ENCODE data around the gene OR6A2.

Gene OR6A2

DNA sequence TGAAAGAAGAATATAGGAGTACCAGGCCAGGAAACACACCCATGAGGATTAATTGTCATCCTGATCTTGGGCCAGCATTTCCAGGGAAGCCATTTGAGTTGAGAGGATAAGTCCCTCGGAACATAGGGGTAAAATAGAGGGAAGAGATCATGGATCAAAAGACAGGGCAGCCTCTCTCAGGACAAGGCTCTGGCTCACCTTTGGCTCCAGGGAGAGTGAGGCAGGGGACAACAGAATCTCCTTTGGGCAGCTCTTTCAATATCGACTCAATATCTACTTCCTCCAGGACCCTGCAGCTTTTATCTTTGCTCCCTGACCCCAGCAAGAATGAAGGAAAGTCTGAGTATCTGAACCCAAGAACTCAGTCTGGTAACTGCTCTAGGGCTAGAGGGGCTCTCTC is 16.8 kb downstream of the OR6A2 start, which contains the start of gene OR2AG1:
Gene OR2AG1 (plus strand): TSS at position 301 of the 400 bp plus-strand sequence. CDS start 2,018 bp downstream, outside the sequence.
- Histone ChIP-seq H3K27me3 (ENCODE audit: control insufficient read depth, low read length) (no peaks in the 10 kb centered on the region), H3K9me2 (replicated peaks; ENCODE audit: control insufficient read depth, low read length) (no peaks in the 10 kb centered on the region), H4K20me1 (ENCODE audit: control insufficient read depth, insufficient read depth, low read depth, low read length) (no peaks in the 10 kb centered on the region), H3K79me2 (ENCODE audit: control insufficient read depth, low read length) (no peaks in the 10 kb centered on the region), H3K4me3 (ENCODE audit: low read length) (no peak within 1 kb of the TSS), H3K27ac (ENCODE audit: low read depth, low read length) (no peak within 1 kb of the TSS), H3K9me3 (ENCODE audit: control insufficient read depth, insufficient read depth, low read length) (no peaks in the 10 kb centered on the region), H3F3A (ENCODE audit: control insufficient read depth, insufficient read depth) (no peaks in the 10 kb centered on the region), H3K36me3 (ENCODE audit: control insufficient read depth, low read length) (no peaks in the 10 kb centered on the region), H3K4me1 (ENCODE audit: control insufficient read depth, low read length) (no peaks in the 10 kb centered on the region), H3K4me2 (ENCODE audit: low read length) (no peak within 1 kb of the TSS)
- no peak for TF ChIP-seq EZH2phosphoT487 (IDR thresholded peaks at IDR 0.05; ENCODE audit: borderline replicate concordance, low read length)
- TF ChIP-seq, protein P1, sequence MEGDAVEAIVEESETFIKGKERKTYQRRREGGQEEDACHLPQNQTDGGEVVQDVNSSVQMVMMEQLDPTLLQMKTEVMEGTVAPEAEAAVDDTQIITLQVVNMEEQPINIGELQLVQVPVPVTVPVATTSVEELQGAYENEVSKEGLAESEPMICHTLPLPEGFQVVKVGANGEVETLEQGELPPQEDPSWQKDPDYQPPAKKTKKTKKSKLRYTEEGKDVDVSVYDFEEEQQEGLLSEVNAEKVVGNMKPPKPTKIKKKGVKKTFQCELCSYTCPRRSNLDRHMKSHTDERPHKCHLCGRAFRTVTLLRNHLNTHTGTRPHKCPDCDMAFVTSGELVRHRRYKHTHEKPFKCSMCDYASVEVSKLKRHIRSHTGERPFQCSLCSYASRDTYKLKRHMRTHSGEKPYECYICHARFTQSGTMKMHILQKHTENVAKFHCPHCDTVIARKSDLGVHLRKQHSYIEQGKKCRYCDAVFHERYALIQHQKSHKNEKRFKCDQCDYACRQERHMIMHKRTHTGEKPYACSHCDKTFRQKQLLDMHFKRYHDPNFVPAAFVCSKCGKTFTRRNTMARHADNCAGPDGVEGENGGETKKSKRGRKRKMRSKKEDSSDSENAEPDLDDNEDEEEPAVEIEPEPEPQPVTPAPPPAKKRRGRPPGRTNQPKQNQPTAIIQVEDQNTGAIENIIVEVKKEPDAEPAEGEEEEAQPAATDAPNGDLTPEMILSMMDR (IDR thresholded peaks at IDR 0.05; ENCODE audit: low read depth, low read length, poor library complexity, severe bottlenecking), result no peak

DNA sequence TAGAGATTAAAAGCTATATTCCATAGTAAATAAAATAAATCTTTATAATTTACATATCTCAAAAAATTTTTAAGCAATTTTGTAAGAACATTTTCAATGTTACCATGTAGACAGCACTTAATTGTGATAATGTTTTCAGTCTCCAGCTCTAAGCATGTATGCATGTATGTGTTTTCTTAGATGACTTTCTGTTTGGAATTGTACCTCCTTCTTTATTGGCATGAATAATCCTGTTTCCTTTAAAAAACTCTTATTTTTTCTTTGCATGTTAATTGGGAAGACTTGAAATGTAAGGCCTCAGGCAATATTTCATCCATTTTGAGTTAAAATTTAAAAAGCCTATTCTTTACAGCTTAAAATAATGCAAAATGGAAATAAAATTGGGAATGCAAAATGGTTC is 18.7 kb downstream of the OR6A2 start:
- H3K9me3 ChIP-seq (ENCODE audit: control insufficient read depth, insufficient read depth, low read length), result no peaks in the 10 kb centered on the region
- H3K27me3 ChIP-seq (ENCODE audit: control insufficient read depth, low read length), result no peaks in the 10 kb centered on the region
- TF ChIP-seq, protein P1 (IDR thresholded peaks at IDR 0.05; ENCODE audit: low read depth, low read length, poor library complexity, severe bottlenecking), result no peak
- TF ChIP-seq EZH2phosphoT487 (IDR thresholded peaks at IDR 0.05; ENCODE audit: borderline replicate concordance, low read length), result no peak
- H3K4me1 ChIP-seq (ENCODE audit: control insufficient read depth, low read length), result no peaks in the 10 kb centered on the region
- no peaks in the 10 kb centered on the region for H3K36me3 ChIP-seq (ENCODE audit: control insufficient read depth, low read length)
- H3K27ac ChIP-seq (ENCODE audit: low read depth, low read length), result no peak overlapping the region
- no peaks in the 10 kb centered on the region for H3K9me2 ChIP-seq (replicated peaks; ENCODE audit: control insufficient read depth, low read length)
- no peaks in the 10 kb centered on the region for H3F3A ChIP-seq (ENCODE audit: control insufficient read depth, insufficient read depth)
- H3K4me2 ChIP-seq (ENCODE audit: low read length), result no peak overlapping the region
- no peaks in the 10 kb centered on the region for H4K20me1 ChIP-seq (ENCODE audit: control insufficient read depth, insufficient read depth, low read depth, low read length)
- no peak overlapping the region for H3K4me3 ChIP-seq (ENCODE audit: low read length)
- H3K79me2 ChIP-seq (ENCODE audit: control insufficient read depth, low read length), result no peaks in the 10 kb centered on the region

DNA sequence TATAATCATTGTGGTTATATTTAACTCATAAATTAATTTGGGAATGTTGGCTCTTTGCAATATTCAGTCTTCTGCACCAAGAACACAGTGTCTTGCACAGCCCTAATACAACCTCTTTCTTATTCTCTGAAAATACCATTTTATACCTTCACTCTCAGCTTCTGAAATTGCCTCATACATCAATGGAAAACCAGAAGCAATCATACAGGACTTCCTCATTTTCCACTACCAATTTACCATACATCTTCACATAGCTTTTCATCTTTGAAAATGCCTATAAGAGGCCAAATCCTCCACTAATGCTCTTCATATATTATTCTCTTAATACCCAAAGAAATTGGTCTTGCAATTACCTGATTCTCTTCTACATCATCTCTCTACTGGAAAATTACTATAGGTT is 21.0 kb downstream of the OR6A2 start:
- Histone ChIP-seq H3K27ac (ENCODE audit: low read depth, low read length) (no peak overlapping the region), H3K9me3 (ENCODE audit: control insufficient read depth, insufficient read depth, low read length) (no peaks in the 10 kb centered on the region), H4K20me1 (ENCODE audit: control insufficient read depth, insufficient read depth, low read depth, low read length) (no peaks in the 10 kb centered on the region), H3K27me3 (ENCODE audit: control insufficient read depth, low read length) (no peaks in the 10 kb centered on the region), H3K4me1 (ENCODE audit: control insufficient read depth, low read length) (no peaks in the 10 kb centered on the region), H3K9me2 (replicated peaks; ENCODE audit: control insufficient read depth, low read length) (no peaks in the 10 kb centered on the region), H3K36me3 (ENCODE audit: control insufficient read depth, low read length) (no peaks in the 10 kb centered on the region), H3K4me3 (ENCODE audit: low read length) (no peak overlapping the region), H3K4me2 (ENCODE audit: low read length) (no peak overlapping the region), H3K79me2 (ENCODE audit: control insufficient read depth, low read length) (no peaks in the 10 kb centered on the region), H3F3A (ENCODE audit: control insufficient read depth, insufficient read depth) (no peaks in the 10 kb centered on the region)
- TF ChIP-seq, protein P1 (IDR thresholded peaks at IDR 0.05; ENCODE audit: low read depth, low read length, poor library complexity, severe bottlenecking), result no peak
